ENCODE results near the gene CLEC6A. TPM values are rescaled to one million over a fixed set of nuclear protein-coding genes. Genes with fewer than 3 reads are reported as not detected.

Gene CLEC6A
- polyA plus RNA-seq, 3 donors = 3.2 to 6.3 (median 3.4) TPM

DNA sequence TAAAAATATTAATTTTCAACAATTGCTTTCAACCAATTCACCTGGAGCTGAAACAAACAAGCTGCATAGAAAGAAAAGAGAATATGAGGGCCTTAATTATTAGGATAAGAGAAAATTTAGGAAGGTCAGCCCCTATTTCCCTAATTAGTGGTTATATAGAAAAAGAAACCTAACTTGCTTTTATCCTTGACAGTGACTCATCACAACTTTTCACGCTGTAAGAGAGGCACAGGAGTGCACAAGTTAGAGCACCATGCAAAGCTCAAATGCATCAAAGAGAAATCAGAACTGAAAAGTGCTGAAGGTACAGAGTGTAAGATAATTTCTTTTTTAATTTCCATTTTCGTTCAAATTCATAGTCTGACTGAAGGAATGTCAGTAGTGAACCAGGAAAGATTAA lies 62.2 kb downstream of the CLEC6A start:
- H2AFZ ChIP-seq (ENCODE audit: insufficient read depth, low read depth, low read length, poor library complexity, severe bottlenecking) = no peak overlapping the region
- TF ChIP-seq, protein P1, sequence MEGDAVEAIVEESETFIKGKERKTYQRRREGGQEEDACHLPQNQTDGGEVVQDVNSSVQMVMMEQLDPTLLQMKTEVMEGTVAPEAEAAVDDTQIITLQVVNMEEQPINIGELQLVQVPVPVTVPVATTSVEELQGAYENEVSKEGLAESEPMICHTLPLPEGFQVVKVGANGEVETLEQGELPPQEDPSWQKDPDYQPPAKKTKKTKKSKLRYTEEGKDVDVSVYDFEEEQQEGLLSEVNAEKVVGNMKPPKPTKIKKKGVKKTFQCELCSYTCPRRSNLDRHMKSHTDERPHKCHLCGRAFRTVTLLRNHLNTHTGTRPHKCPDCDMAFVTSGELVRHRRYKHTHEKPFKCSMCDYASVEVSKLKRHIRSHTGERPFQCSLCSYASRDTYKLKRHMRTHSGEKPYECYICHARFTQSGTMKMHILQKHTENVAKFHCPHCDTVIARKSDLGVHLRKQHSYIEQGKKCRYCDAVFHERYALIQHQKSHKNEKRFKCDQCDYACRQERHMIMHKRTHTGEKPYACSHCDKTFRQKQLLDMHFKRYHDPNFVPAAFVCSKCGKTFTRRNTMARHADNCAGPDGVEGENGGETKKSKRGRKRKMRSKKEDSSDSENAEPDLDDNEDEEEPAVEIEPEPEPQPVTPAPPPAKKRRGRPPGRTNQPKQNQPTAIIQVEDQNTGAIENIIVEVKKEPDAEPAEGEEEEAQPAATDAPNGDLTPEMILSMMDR (IDR thresholded peaks at IDR 0.05) = no peak
- peak overlapping the region; percentile 48 for H3K4me2 ChIP-seq (replicated peaks; ENCODE audit: extremely low read depth, low read length, poor library complexity, severe bottlenecking)
- H3K4me3 Mint-ChIP-seq = peak overlapping the region in 1 of 2 donors; percentile 28
- peaks cover 0 to 3% (median under 1%) of the 10 kb centered on the region in 7 donors for H3K9me3 Mint-ChIP-seq
- peaks cover 0 to 1% (median 0%) of the 10 kb centered on the region in 3 donors for H3K27me3 Mint-ChIP-seq (ENCODE audit: low read depth in 3 of 3)
- peaks cover 48% of the 10 kb centered on the region for H3K4me1 Mint-ChIP-seq
- peak; percentile 12 to 52 (median 41) for DNase-seq
- H4K20me1 ChIP-seq (ENCODE audit: insufficient read depth, low read length) = no peaks in the 10 kb centered on the region
- H3K9me3 ChIP-seq (replicated peaks in 1 of 2; ENCODE audit: control insufficient read depth in 1 of 2, insufficient read depth in 1 of 2, low read length in 2 of 2) = no peaks in the 10 kb centered on the region
- peaks cover 32 to 40% of the 10 kb centered on the region in 2 donors for H3K36me3 Mint-ChIP-seq
- H3K4me3 ChIP-seq (replicated peaks in 1 of 3; ENCODE audit: low read depth in 2 of 3, low read length in 3 of 3) = peak overlapping the region in 1 of 3 experiments; percentile 59
- H3K27ac Mint-ChIP-seq = peak overlapping the region in 5 of 7 donors; percentile 40 to 89 (median 60)
- peaks cover 24 to 31% of the 10 kb centered on the region in 2 donors for H3K36me3 ChIP-seq (replicated peaks in 1 of 2; ENCODE audit: control insufficient read depth in 1 of 2, insufficient read depth in 2 of 2, low read length in 2 of 2)
- peak overlapping the region in 1 of 2 donors; percentile 75 for H3K27ac ChIP-seq (ENCODE audit: low read depth in 1 of 2, low read length in 2 of 2)
- H3K27me3 ChIP-seq (ENCODE audit: control insufficient read depth in 2 of 2, insufficient read depth in 2 of 2, low read length in 2 of 2) = no peaks in the 10 kb centered on the region
- H3K4me1 ChIP-seq (ENCODE audit: control insufficient read depth in 1 of 2, insufficient read depth in 2 of 2, low read length in 2 of 2) = peaks cover 34 to 57% of the 10 kb centered on the region in 2 donors
- H3K79me2 ChIP-seq (ENCODE audit: insufficient read depth, low read length) = peaks cover 22% of the 10 kb centered on the region
- no peak overlapping the region for H3K9ac ChIP-seq (ENCODE audit: insufficient read depth, low read length, poor library complexity, severe bottlenecking)
- intact Hi-C loops (cut with micrococcal nuclease) = no loop called here
- WGBS (ENCODE audit: insufficient coverage) = no CpG with 5 or more reads among the region's 2 CpGs

DNA sequence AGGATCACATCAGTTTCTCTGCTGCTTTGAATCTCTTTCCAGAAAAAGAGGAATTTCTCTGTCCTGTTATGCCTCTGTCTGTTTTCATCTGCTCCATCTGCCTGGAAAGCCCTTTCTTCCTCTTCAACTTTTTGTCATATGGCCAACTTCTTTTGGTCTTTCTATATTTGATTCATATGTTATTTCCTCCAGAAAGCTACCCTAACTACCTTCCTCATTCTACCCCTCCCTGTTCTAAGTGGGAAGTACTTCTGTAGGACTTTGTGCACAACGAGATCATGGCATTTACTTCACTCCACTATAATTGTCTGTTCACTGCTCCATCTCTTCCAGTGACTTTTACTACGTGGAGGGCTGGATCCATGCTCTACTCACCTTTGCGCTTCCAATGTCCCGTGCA lies 63.4 kb downstream of the CLEC6A start:
- Mint-ChIP-seq H3K4me3 (peak overlapping the region; percentile 24 to 67), H3K36me3 (peaks cover 44 to 52% of the 10 kb centered on the region in 2 donors), H3K9me3 (peaks cover 0 to 14% (median 5%) of the 10 kb centered on the region in 7 donors), H3K27me3 (ENCODE audit: low read depth in 3 of 3) (peaks cover 0 to 1% (median 0%) of the 10 kb centered on the region in 3 donors), H3K4me1 (peaks cover 43% of the 10 kb centered on the region), H3K27ac (peak overlapping the region; percentile 64 to 91 (median 88))
- H2AFZ ChIP-seq (ENCODE audit: insufficient read depth, low read depth, low read length, poor library complexity, severe bottlenecking) = peak overlapping the region; percentile 7
- intact Hi-C loops (cut with micrococcal nuclease) = no loop called here
- peak overlapping the region; percentile 61 to 75 for H3K27ac ChIP-seq (ENCODE audit: low read depth in 1 of 2, low read length in 2 of 2)
- H3K4me1 ChIP-seq (ENCODE audit: control insufficient read depth in 1 of 2, insufficient read depth in 2 of 2, low read length in 2 of 2) = peaks cover 33 to 55% of the 10 kb centered on the region in 2 donors
- peaks cover 24 to 42% of the 10 kb centered on the region in 2 donors for H3K36me3 ChIP-seq (replicated peaks in 1 of 2; ENCODE audit: control insufficient read depth in 1 of 2, insufficient read depth in 2 of 2, low read length in 2 of 2)
- DNase-seq = peak in 2 of 3 donors; percentile 53 to 71
- no peaks in the 10 kb centered on the region for H3K27me3 ChIP-seq (ENCODE audit: control insufficient read depth in 2 of 2, insufficient read depth in 2 of 2, low read length in 2 of 2)
- WGBS (ENCODE audit: insufficient coverage) = 67% methylated on average over 3 of the region's 4 CpGs
- H4K20me1 ChIP-seq (ENCODE audit: insufficient read depth, low read length) = no peaks in the 10 kb centered on the region
- TF ChIP-seq, protein P1 (IDR thresholded peaks at IDR 0.05) = no peak
- H3K9me3 ChIP-seq (replicated peaks in 1 of 2; ENCODE audit: control insufficient read depth in 1 of 2, insufficient read depth in 1 of 2, low read length in 2 of 2) = no peaks in the 10 kb centered on the region
- peak overlapping the region; percentile 48 for H3K4me2 ChIP-seq (replicated peaks; ENCODE audit: extremely low read depth, low read length, poor library complexity, severe bottlenecking)
- peaks cover 14% of the 10 kb centered on the region for H3K79me2 ChIP-seq (ENCODE audit: insufficient read depth, low read length)
- H3K4me3 ChIP-seq (replicated peaks in 1 of 3; ENCODE audit: low read depth in 2 of 3, low read length in 3 of 3) = peak overlapping the region in 1 of 3 experiments; percentile 59
- H3K9ac ChIP-seq (ENCODE audit: insufficient read depth, low read length, poor library complexity, severe bottlenecking) = no peak overlapping the region

All from CD14-positive monocyte (primary cell).